Central memory CD8-positive, alpha-beta T cell (primary cell): ENCODE measurements around the gene TOMM40L.

Experiments used
- ATAC-seq: fragments of 150-1000 bp; cut with Tn5 transposase; replicated peaks from 2 replicates; pipeline ENCODE4 v1.10.0; 2022; ENCODE audit warnings: mild to moderate bottlenecking, moderate FRiP score, moderate number of reproducible peaks; ENCODE audit not compliant: poor library complexity, severe bottlenecking; ENCODE audit errors: extremely low read depth
- DNase-seq, 2 donors: peaks; one replicate each; pipeline ENCODE4 v3.0.0; 2021; ENCODE audit warnings: low spot score in 2 of 2
- H3K27ac Mint-ChIP-seq: one replicate; pipeline ENCODE4 v1.8.0; 2022; ENCODE audit warnings: low read depth, mild to moderate bottlenecking, moderate library complexity, mixed read lengths
- H3K27me3 Mint-ChIP-seq: one replicate; pipeline ENCODE4 v1.8.0; 2022; ENCODE audit warnings: mixed read lengths
- H3K36me3 Mint-ChIP-seq: one replicate; pipeline ENCODE4 v1.8.0; 2022; ENCODE audit warnings: mild to moderate bottlenecking, moderate library complexity, mixed read lengths; ENCODE audit not compliant: insufficient read depth
- H3K4me1 Mint-ChIP-seq: one replicate; pipeline ENCODE4 v1.8.0; 2022; ENCODE audit warnings: mixed read lengths
- H3K4me3 Mint-ChIP-seq: one replicate; pipeline ENCODE4 v1.8.0; 2022; ENCODE audit warnings: mild to moderate bottlenecking, moderate library complexity, mixed read lengths
- H3K9me3 Mint-ChIP-seq: one replicate; pipeline ENCODE4 v1.8.0; 2022; ENCODE audit warnings: mixed read lengths

Gene TOMM40L

GRCh38 chr1:161225534-161226319, at the start of gene TOMM40L:
Gene TOMM40L, plus strand, starts transcription at chr1:161226060. Its CDS starts 430 bp downstream, at chr1:161226490.
- Mint-ChIP-seq H3K4me3 (peak within 1 kb of the TSS; percentile 93), H3K27ac (peak within 1 kb of the TSS; percentile 90), H3K27me3 (no peaks in the 10 kb centered on the region), H3K36me3 (peaks cover 15% of the 10 kb centered on the region), H3K4me1 (peaks cover 38% of the 10 kb centered on the region), H3K9me3 (no peaks in the 10 kb centered on the region)
- peak; percentile 72 to 88 for DNase-seq
- peak; percentile 99 for ATAC-seq

GRCh38 chr1:161176468-161177111, 49.3 kb upstream of the TOMM40L start:
- peak; percentile 16 for ATAC-seq
- Mint-ChIP-seq H3K27ac (peak overlapping the region; percentile 97), H3K27me3 (no peaks in the 10 kb centered on the region), H3K4me3 (peak overlapping the region; percentile 97), H3K4me1 (peaks cover 77% of the 10 kb centered on the region), H3K9me3 (no peaks in the 10 kb centered on the region), H3K36me3 (peaks cover 46% of the 10 kb centered on the region)
- no peak for DNase-seq

DNA sequence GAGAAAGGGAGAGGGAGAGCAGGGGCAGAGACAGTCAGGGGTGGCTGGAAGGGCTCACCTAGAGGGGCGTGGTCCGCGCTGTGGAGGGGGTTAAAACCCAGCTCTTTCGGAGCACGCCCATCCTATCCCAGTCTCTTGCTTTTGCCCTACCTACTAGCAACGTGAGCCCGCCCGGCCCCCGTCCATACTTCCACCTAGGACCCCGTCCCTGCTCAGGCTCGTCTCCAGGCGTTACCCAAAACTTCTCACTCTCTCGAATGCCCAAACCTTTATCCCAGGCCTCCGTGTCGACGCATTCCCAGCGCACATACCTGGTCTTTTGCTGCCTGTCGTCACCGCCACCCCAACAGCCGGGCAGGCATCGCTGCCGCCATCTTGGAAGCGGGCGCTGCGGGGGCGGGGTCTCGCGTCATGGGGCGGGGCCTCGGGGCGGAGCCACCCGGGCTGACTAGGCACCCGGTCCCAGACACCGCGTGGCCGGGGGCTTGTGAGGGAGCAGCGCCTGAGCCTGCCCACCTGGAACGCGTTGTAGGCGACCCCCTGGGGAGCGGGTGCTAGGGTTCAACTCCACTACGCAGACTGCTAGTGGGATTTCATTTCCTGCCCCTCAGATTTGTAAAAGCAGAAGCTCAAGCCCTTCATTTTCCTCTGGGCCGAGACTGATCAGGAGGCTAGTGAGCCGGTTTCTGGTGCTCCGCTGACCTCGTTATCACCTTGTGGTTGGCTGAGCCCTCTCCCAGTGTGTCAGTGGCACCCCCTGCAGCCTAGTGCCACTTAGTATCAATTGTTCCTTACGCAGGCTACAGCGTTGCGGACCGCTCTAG, 48.5 kb upstream of the TOMM40L start, which contains the start of gene B4GALT3:
B4GALT3 (minus strand) TSS at position 396 of the 824 bp plus-strand sequence. CDS start 1,447 bp downstream, outside the sequence.
- H3K36me3 Mint-ChIP-seq, result peaks cover 42% of the 10 kb centered on the region
- H3K27ac Mint-ChIP-seq, result peak within 1 kb of the TSS; percentile 97
- H3K4me3 Mint-ChIP-seq, result peak within 1 kb of the TSS; percentile 97
- no peaks in the 10 kb centered on the region for H3K27me3 Mint-ChIP-seq
- no peaks in the 10 kb centered on the region for H3K9me3 Mint-ChIP-seq
- peak; percentile 84 for ATAC-seq
- peak; percentile 88 to 95 for DNase-seq
- peaks cover 82% of the 10 kb centered on the region for H3K4me1 Mint-ChIP-seq

DNA sequence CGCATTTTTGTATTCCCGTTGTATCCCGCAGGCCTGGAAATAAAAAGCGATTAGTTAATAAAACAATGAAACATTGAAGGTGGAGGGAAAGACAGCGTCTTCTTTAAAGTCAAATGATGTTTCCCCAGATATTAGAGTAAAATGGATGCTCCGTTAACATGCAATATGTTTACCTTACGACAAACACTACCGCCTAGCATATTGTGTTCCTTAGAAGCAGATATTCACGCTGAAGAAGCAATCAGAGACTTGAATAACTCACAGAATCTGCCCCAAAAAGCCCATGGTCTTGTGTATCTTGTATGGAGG, 48.0 kb upstream of the TOMM40L start:
- ATAC-seq (no peak), DNase-seq (no peak)
- Mint-ChIP-seq H3K4me3 (peak overlapping the region; percentile 97), H3K27me3 (no peaks in the 10 kb centered on the region), H3K9me3 (no peaks in the 10 kb centered on the region), H3K27ac (peak overlapping the region; percentile 97), H3K36me3 (peaks cover 37% of the 10 kb centered on the region), H3K4me1 (peaks cover 80% of the 10 kb centered on the region)

GRCh38 chr1:161179698-161180097, 46.2 kb upstream of the TOMM40L start:
- DNase-seq (no peak), ATAC-seq (no peak)
- Mint-ChIP-seq H3K36me3 (peaks cover 25% of the 10 kb centered on the region), H3K27me3 (no peaks in the 10 kb centered on the region), H3K9me3 (no peaks in the 10 kb centered on the region), H3K4me1 (peaks cover 82% of the 10 kb centered on the region), H3K27ac (peak overlapping the region; percentile 95), H3K4me3 (no peak overlapping the region)

DNA sequence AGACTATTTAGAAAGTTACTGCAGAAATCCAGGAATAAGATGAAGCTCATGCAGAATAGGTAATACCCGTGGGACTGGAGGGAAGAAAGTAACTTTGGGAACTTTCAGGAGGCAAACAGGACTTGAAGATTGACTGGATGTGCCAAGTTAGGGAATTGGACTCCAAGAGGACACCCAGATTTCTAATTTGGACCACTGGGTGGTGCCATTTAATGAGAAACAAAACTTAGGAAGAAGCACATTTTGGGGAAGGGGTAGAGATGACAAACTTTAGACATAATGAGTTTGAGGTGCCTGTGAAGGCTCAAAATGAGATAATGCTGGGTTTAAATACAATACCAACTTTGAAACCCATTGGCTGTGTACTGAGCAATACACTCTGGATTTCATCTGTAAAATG, 45.2 kb upstream of the TOMM40L start:
- Mint-ChIP-seq H3K9me3 (no peaks in the 10 kb centered on the region), H3K27me3 (no peaks in the 10 kb centered on the region), H3K27ac (peak overlapping the region; percentile 95), H3K4me3 (peak overlapping the region; percentile 58), H3K36me3 (peaks cover 26% of the 10 kb centered on the region), H3K4me1 (peaks cover 81% of the 10 kb centered on the region)
- DNase-seq (no peak), ATAC-seq (no peak)

- Mint-ChIP-seq H3K27me3 (no peaks in the 10 kb centered on the region), H3K4me1 (peaks cover 81% of the 10 kb centered on the region), H3K27ac (peak overlapping the region; percentile 95), H3K36me3 (peaks cover 20% of the 10 kb centered on the region), H3K4me3 (peak overlapping the region; percentile 86), H3K9me3 (no peaks in the 10 kb centered on the region)
- DNase-seq (peak in 1 of 2 donors; percentile 43), ATAC-seq (peak; percentile 56)
Measured at GRCh38 chr1:161182214-161182613, 43.6 kb upstream of the TOMM40L start.

DNA sequence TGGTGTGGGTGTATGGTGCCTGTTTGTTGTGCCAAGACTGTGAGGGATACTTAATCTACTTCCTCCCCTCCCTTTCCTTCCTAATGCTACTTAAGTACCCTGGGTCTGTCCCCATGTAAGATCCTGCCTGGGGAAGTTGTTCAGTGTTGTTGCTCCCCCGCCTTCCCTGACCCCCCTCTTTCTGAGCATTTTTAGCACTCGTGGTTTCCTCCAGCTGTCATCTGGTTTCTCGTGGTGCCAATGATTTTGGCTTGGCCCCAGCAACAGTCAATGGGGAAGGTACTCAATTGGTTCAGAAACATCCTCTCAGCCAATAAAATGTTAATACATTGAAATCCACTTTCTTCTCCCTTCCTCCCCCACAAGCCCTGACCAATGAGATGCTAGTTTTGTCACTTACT, 40.6 kb upstream of the TOMM40L start:
- ATAC-seq, result peak; percentile 83
- peak overlapping the region; percentile 69 for H3K27ac Mint-ChIP-seq
- peaks cover 83% of the 10 kb centered on the region for H3K4me1 Mint-ChIP-seq
- peak; percentile 47 to 77 for DNase-seq
- peaks cover 10% of the 10 kb centered on the region for H3K36me3 Mint-ChIP-seq
- H3K4me3 Mint-ChIP-seq, result peak overlapping the region; percentile 86
- H3K27me3 Mint-ChIP-seq, result no peaks in the 10 kb centered on the region
- no peaks in the 10 kb centered on the region for H3K9me3 Mint-ChIP-seq

DNA sequence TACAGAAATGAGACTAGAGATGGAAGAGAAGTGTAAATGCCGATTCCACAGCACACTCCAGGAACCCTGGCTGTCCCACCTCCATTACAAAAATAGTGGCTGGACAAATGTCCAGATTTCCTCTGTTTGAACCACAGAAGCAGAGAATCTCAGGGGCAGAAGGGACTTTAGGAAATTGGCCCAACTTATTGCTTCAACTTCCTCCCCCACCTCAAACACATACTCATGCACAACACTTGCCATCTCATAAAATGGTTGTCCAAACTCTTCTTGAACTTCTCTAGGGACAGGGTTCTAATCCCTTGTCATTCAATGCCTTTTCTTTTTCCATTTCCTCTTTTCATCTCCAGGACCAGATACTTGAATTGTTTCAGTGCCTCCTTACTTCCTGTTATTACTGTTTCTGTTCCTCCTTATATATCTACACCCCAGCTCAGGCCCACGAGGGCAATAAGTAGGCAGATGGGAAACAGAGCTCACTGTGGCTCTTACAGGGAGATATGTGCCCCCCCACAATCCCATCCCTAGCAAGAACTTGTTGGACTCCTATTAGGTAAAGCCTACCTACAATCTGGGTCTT, 40.0 kb upstream of the TOMM40L start:
- ATAC-seq, result peak; percentile 5
- H3K4me1 Mint-ChIP-seq, result peaks cover 78% of the 10 kb centered on the region

GRCh38 chr1:161187311-161187710, 38.5 kb upstream of the TOMM40L start:
- H3K4me3 Mint-ChIP-seq, result peak overlapping the region; percentile 19
- peak overlapping the region; percentile 69 for H3K27ac Mint-ChIP-seq
- no peak for ATAC-seq
- H3K4me1 Mint-ChIP-seq, result peaks cover 71% of the 10 kb centered on the region
- H3K9me3 Mint-ChIP-seq, result no peaks in the 10 kb centered on the region
- H3K36me3 Mint-ChIP-seq, result peaks cover 11% of the 10 kb centered on the region
- no peak for DNase-seq
- no peaks in the 10 kb centered on the region for H3K27me3 Mint-ChIP-seq

More for the DNA sequence above, 40.0 kb upstream of the TOMM40L start:
- no peaks in the 10 kb centered on the region for H3K27me3 Mint-ChIP-seq
- H3K4me3 Mint-ChIP-seq, result peak overlapping the region; percentile 86
- peaks cover 11% of the 10 kb centered on the region for H3K36me3 Mint-ChIP-seq
- H3K9me3 Mint-ChIP-seq, result no peaks in the 10 kb centered on the region
- H3K27ac Mint-ChIP-seq, result peak overlapping the region; percentile 69
- DNase-seq, result no peak

DNA sequence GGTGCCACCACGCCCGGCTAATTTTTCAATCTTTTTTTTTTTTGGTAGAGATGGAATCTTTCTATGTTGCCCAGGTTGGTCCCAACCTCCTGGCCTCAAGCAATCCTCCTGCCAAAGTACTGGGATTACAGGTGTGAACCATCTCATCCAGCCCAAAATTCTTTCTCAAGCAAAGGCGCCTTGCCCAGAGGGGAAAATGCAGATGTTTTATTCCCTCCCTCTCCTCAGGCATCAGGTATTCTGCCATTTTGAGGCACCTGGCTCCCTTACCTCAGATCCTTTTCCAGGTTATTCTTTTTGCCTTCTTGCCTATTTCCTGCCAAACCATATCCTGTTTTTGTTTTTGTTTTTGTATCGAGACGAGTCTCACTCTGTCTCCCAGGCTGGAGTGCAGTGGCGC, 37.5 kb upstream of the TOMM40L start:
- ATAC-seq (no peak), DNase-seq (no peak)
- Mint-ChIP-seq H3K27me3 (no peaks in the 10 kb centered on the region), H3K9me3 (no peaks in the 10 kb centered on the region), H3K36me3 (peaks cover 9% of the 10 kb centered on the region), H3K4me1 (peaks cover 70% of the 10 kb centered on the region), H3K27ac (peak overlapping the region; percentile 59), H3K4me3 (no peak overlapping the region)

GRCh38 chr1:161189036-161189435, 36.8 kb upstream of the TOMM40L start:
- H3K27ac Mint-ChIP-seq, result peak overlapping the region; percentile 59
- ATAC-seq, result no peak
- H3K4me3 Mint-ChIP-seq, result no peak overlapping the region
- H3K27me3 Mint-ChIP-seq, result no peaks in the 10 kb centered on the region
- no peaks in the 10 kb centered on the region for H3K9me3 Mint-ChIP-seq
- DNase-seq, result no peak
- H3K36me3 Mint-ChIP-seq, result peaks cover 9% of the 10 kb centered on the region
- peaks cover 64% of the 10 kb centered on the region for H3K4me1 Mint-ChIP-seq
